Activated CD4-positive, alpha-beta T cell treated with anti-CD3 and anti-CD28 coated beads, Interleukin-2, amount 10 ng/mL, durations not matched to agents 7 days and 5 days (primary cell): ENCODE measurements around the gene SUGCT. TPM values are rescaled to one million over a fixed set of nuclear protein-coding genes. Genes with fewer than 3 reads are reported as not detected.

Experiments
- CTCF ChIA-PET: fragments of 350-600 bp; sonication (Branson Sonifier 250); formaldehyde crosslinking; loops from one replicate; lab custom pipeline; 2021; ENCODE audit warnings: antibody characterized with exemption; lab: Charles Lee
- POLR2A ChIA-PET: fragments of 350-600 bp; sonication (Branson Sonifier 250); formaldehyde crosslinking; loops from one replicate; lab custom pipeline; 2021; ENCODE audit warnings: antibody characterized with exemption; lab: Charles Lee
- DNase-seq: peaks from one replicate; pipeline ENCODE4 v3.0.0-alpha.2; 2020
- H3K27ac Mint-ChIP-seq: one replicate; pipeline ENCODE4 v1.8.0; 2021; ENCODE audit warnings: mild to moderate bottlenecking, moderate library complexity, mixed read lengths
- H3K27me3 Mint-ChIP-seq: one replicate; pipeline ENCODE4 v1.8.0; 2021; ENCODE audit warnings: mixed read lengths
- H3K36me3 Mint-ChIP-seq: one replicate; pipeline ENCODE4 v1.8.0; 2021; ENCODE audit warnings: low read depth, mixed read lengths
- H3K4me1 Mint-ChIP-seq: one replicate; pipeline ENCODE4 v1.8.0; 2021; ENCODE audit warnings: mixed read lengths
- H3K4me3 Mint-ChIP-seq: one replicate; pipeline ENCODE4 v1.8.0; 2021; ENCODE audit warnings: mild to moderate bottlenecking, moderate library complexity, mixed read lengths
- H3K9me3 Mint-ChIP-seq: one replicate; pipeline ENCODE4 v1.8.0; 2021; ENCODE audit warnings: mixed read lengths
- total RNA-seq, 2 experiments: library from RNA; stranded (reverse); gene quantifications; one replicate each; pipeline ENCODE4 v1.2.3, GENCODE V29; 2021

The SUGCT gene
- total RNA-seq, 2 experiments from 2014 or later = not detected

DNA sequence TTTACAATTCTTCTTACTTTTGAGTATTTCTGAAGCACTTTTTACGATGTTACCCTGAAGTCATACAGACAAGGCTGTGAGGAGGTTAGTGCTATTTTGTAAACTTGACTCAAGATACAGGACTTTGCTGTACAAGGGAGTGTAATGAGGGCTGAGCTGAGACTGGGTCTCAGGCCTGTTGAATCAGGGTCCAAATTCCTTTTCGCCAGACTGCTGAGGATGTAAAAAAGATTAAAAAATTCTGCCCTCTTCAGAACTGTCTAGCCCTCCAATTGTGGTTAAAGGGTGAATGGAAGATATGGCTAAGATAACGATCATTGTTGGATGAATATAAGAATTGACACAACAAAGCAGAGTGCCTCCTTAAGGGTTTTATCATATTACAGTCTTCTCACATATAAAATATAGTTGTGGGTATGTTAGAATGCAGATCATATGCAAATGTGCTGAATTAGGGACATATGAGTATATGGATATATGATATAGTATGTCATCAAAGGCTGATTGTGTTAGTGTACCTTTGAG, 165.4 kb downstream of the SUGCT start:
- no peak overlapping the region for H3K4me3 Mint-ChIP-seq
- no peaks in the 10 kb centered on the region for H3K27me3 Mint-ChIP-seq
- H3K27ac Mint-ChIP-seq = no peak overlapping the region
- no peak for DNase-seq
- H3K4me1 Mint-ChIP-seq = peaks cover 6% of the 10 kb centered on the region
- ChIA-PET CTCF (no interaction called here), POLR2A (no interaction called here)
- no peaks in the 10 kb centered on the region for H3K36me3 Mint-ChIP-seq
- H3K9me3 Mint-ChIP-seq = no peaks in the 10 kb centered on the region

DNA sequence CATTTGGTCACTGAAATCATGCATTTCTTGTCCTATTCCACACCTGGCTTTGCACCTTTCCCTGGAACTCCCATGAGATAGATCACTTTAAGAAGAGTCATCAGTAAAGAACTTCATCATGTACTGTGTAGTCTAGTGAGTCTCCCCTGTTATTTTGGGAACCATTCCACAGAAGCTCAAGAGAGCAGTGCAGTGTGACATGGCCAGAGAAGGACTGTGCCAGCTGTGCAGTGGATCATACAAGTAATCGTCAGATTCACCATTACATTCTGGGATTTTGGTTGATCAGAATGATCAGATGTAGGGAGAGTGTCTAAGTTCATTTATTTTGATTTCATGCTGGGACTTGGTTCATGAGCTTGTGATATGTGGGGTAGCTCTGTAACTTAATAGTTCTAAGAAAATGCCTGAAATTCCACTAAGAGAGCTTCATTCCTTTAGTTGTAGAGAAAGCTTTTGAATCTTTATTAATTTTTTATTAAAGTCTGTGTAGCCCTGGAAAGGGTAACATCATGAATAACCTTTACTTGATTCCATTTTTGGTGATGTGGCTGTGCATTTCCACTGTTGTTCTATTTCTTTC, 166.8 kb downstream of the SUGCT start:
- H3K9me3 Mint-ChIP-seq = no peaks in the 10 kb centered on the region

DNA sequence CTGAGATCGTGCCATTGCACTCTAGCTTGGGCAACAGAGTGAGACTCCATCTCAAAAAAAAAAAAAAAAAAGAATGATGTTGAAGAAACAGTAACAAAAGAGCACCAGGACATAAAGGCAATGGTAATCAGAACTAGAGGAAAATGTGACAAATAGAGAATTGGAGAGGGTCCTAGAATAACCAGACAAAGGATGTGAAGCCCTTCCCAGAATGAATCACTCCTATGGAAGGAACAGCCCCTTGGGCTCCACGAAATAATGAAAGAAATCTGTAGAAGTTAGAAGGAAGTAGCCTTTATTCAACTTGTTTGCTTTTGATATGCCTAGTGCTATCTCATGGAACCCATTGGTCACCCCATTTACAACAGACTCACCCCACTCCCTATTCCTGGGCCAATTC, 169.2 kb downstream of the SUGCT start:
- Mint-ChIP-seq H3K36me3 (no peaks in the 10 kb centered on the region), H3K27me3 (no peaks in the 10 kb centered on the region), H3K4me1 (peaks cover 4% of the 10 kb centered on the region), H3K27ac (no peak overlapping the region), H3K9me3 (no peaks in the 10 kb centered on the region), H3K4me3 (no peak overlapping the region)
- POLR2A ChIA-PET = no interaction called here
- DNase-seq = no peak
- CTCF ChIA-PET = no interaction called here

More for the DNA sequence above, 166.8 kb downstream of the SUGCT start:
- Mint-ChIP-seq H3K27me3 (no peaks in the 10 kb centered on the region), H3K27ac (no peak overlapping the region), H3K36me3 (no peaks in the 10 kb centered on the region), H3K4me1 (peaks cover 6% of the 10 kb centered on the region), H3K4me3 (no peak overlapping the region)
- no peak for DNase-seq
- ChIA-PET CTCF (no interaction called here), POLR2A (no interaction called here)

DNA sequence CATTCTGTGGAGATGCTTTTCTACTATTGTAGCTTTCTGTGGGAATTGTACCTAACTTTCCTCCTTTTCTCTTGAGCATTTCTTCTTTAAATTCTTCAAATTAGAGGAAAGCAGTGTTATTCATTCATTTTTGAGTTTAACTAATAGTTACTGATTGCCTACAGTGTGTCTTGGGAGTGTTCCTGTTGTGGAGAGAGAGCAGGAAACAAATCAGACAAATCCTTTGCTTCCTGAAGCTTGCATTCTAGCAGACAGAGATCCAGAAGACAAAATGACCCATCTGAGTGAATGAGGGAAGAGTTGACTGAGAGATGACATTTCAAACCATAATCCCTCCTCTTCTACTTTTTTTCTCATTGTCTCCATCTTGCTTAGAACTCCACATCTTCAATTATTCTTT, 170.4 kb downstream of the SUGCT start:
- POLR2A ChIA-PET = no interaction called here
- Mint-ChIP-seq H3K4me1 (no peaks in the 10 kb centered on the region), H3K9me3 (no peaks in the 10 kb centered on the region)

DNA sequence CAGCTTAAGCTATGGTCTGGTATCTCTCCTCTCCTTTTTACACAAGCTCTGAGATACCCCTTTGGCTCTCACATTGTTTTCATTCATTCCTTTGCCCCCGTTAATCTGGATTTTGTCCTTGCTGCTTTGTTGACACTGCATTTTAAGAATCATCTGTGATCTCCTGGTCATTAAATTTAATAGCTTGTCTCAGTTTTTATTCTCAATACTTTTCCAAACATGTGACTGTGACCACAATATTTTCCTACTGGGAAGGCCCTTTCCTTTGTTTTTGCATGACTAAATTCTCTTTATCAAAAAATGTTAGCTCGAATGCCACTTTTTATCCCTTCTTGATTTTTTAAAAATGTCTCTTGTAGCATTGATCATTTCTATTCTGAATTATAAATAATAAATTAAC, 171.2 kb downstream of the SUGCT start:
- Mint-ChIP-seq H3K27ac (no peak overlapping the region), H3K27me3 (no peaks in the 10 kb centered on the region), H3K4me1 (peaks cover 2% of the 10 kb centered on the region), H3K36me3 (no peaks in the 10 kb centered on the region), H3K4me3 (no peak overlapping the region), H3K9me3 (no peaks in the 10 kb centered on the region)
- DNase-seq = no peak
- POLR2A ChIA-PET = no interaction called here
- CTCF ChIA-PET = no interaction called here

More for the DNA sequence above, 170.4 kb downstream of the SUGCT start:
- Mint-ChIP-seq H3K27ac (no peak overlapping the region), H3K36me3 (no peaks in the 10 kb centered on the region), H3K4me3 (no peak overlapping the region), H3K27me3 (no peaks in the 10 kb centered on the region)
- CTCF ChIA-PET = no interaction called here
- no peak for DNase-seq

DNA sequence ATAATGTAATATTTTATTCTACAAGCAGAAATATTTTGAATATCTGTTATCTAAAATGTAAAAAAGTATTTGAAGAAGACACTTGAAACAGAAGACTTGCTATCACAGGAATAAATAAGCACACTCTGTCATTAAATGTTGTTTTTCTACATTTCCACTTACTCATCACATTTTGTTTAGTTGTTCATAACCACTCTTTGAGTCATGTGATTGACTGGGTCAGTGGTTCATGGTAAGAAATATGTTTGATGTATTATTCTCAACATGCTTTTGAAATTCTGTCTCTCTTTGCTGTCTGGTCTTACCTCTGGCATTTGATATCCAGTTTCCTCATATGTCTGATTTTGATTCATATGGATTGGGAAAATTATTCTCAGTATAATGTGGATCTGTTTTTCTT, 171.8 kb downstream of the SUGCT start:
- Mint-ChIP-seq H3K36me3 (no peaks in the 10 kb centered on the region), H3K27ac (no peak overlapping the region), H3K9me3 (no peaks in the 10 kb centered on the region), H3K4me1 (peaks cover 8% of the 10 kb centered on the region), H3K27me3 (no peaks in the 10 kb centered on the region), H3K4me3 (no peak overlapping the region)
- no peak for DNase-seq
- ChIA-PET CTCF (no interaction called here), POLR2A (no interaction called here)

DNA sequence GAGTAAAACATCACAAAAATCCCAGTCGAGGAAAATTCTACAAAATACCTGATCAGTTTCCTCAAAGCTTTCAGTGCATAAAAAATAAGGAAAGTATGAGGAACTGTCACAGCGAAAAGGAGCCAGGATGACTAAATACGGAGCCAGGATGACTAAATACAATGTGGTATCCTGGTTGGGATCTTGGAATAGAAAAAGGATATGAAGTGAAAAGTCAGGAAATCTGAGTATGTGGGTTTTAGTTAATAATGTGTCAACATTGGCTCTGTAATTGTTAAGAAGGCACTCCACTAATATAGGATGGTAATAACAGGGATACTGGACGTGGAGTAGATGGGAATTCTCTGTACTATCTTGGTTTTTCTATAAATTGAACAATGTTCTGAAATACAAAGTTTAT, 175.5 kb downstream of the SUGCT start:
- H3K27ac Mint-ChIP-seq = no peak overlapping the region
- CTCF ChIA-PET = no interaction called here

DNA sequence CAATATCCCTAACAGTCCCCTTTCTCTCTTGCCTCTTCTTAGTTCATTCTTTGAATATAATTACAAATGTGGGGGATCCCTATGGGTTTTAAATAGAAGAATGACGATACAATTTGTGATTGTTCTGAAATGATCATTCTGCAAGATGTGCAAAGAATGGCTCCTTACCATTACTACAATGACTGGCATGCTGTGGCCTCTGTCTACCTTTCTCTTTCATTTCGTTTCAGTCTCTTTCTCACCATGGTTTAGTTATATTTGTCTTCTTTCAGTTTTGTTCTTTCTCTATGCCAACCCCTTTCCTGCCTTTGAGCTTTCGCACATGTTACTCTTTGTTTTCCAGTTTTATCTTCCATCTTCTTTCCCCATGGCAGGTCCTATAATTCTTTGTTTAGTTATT, 176.5 kb downstream of the SUGCT start:
- ChIA-PET POLR2A (no interaction called here), CTCF (no interaction called here)
- Mint-ChIP-seq H3K9me3 (peaks cover 4% of the 10 kb centered on the region), H3K36me3 (no peaks in the 10 kb centered on the region), H3K4me1 (peaks cover 8% of the 10 kb centered on the region), H3K27ac (no peak overlapping the region), H3K27me3 (no peaks in the 10 kb centered on the region), H3K4me3 (no peak overlapping the region)
- DNase-seq = no peak

More for the DNA sequence above, 175.5 kb downstream of the SUGCT start:
- Mint-ChIP-seq H3K36me3 (no peaks in the 10 kb centered on the region), H3K27me3 (no peaks in the 10 kb centered on the region), H3K4me3 (no peak overlapping the region), H3K9me3 (peaks cover 4% of the 10 kb centered on the region), H3K4me1 (peaks cover 8% of the 10 kb centered on the region)
- DNase-seq = no peak
- POLR2A ChIA-PET = no interaction called here

DNA sequence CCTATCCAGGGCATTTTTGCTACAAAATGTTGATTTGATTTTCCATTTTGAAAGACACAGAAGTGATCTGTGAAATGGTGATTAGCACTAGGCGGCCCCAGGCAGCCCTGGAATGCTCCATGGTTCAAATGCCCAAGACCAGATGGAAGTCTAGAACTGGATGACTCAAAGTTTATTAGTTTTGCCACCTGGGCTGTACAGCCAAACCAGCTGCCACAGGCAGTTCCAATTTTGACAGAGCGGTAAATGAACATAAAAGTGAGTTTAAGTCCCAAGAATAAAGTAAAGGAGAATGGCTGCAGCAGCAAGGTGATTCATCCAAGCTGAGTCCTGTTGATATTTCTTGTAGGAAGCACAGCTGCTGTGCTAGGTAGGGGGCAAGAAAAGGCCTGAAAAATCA, 180.5 kb downstream of the SUGCT start:
- Mint-ChIP-seq H3K4me3 (no peak overlapping the region), H3K9me3 (peaks cover 4% of the 10 kb centered on the region), H3K36me3 (no peaks in the 10 kb centered on the region), H3K4me1 (peaks cover 8% of the 10 kb centered on the region), H3K27ac (no peak overlapping the region), H3K27me3 (peaks cover 2% of the 10 kb centered on the region)
- POLR2A ChIA-PET = no interaction called here
- no peak for DNase-seq
- CTCF ChIA-PET = no interaction called here

DNA sequence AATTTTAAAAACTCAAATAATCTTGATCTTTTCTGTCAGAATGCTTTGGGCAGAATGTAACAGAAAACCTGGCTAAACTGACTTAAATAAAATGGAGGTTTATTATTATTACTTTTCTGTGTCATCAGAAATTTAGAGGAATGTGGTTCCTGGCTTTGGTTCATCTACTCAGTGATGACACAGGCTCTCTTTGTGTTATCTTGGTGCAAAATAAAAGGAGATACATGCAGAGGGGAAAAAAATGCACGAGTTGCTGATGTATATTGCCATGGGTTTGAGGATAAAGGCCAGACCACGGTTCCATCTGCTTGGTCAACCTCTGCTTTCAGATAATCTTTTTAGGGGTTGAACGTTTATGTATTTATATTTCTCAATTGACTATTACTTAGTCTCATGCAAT, 181.4 kb downstream of the SUGCT start:
- Mint-ChIP-seq H3K9me3 (peaks cover 4% of the 10 kb centered on the region), H3K36me3 (no peaks in the 10 kb centered on the region), H3K27me3 (peaks cover 2% of the 10 kb centered on the region), H3K4me1 (peaks cover 4% of the 10 kb centered on the region), H3K27ac (no peak overlapping the region), H3K4me3 (no peak overlapping the region)
- ChIA-PET POLR2A (no interaction called here), CTCF (no interaction called here)
- no peak for DNase-seq

DNA sequence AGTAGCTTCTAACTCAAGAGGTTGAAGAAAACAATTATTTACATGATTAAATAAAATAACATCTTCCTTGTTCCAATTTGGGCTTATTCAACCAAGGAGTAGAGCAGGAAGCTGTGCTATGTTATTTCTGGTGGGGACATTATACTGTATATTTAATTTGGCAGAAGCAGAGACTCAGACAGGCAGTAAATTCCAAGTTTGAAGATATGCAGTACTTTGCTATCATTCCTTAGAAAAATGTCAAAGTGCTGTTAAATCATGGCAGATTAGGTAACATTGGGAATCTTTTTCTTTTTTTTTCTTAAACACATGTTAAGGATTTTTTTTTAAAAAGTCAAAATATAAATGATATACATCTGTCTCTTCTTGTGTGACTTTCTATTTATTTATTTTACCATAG, 190.1 kb downstream of the SUGCT start:
- H3K4me1 Mint-ChIP-seq = no peaks in the 10 kb centered on the region
- no peak overlapping the region for H3K4me3 Mint-ChIP-seq
- POLR2A ChIA-PET = no interaction called here
- DNase-seq = no peak
- no peak overlapping the region for H3K27ac Mint-ChIP-seq
- H3K36me3 Mint-ChIP-seq = no peaks in the 10 kb centered on the region
- H3K27me3 Mint-ChIP-seq = peaks cover 2% of the 10 kb centered on the region
- CTCF ChIA-PET = no interaction called here
- H3K9me3 Mint-ChIP-seq = no peaks in the 10 kb centered on the region

DNA sequence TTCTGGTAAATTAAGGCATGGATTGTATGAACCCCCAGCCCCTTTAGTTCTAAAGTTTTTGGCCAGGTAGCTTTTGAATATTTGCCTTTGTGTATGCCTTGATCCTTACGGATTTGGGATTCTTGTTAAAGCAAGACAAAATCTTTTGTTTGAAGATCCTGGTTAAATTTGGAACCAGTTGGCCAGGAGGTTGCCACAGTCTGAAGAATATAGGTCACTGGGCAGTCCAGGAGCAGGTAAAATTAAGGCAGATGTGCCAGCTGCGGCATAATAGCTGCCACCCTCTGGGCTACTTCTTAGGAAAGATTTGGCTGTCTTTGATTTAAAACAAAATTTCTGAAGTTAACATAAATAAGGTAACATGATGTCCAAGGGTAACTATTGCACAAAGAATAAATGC, 192.3 kb downstream of the SUGCT start:
- no peak for DNase-seq
- CTCF ChIA-PET = no interaction called here

DNA sequence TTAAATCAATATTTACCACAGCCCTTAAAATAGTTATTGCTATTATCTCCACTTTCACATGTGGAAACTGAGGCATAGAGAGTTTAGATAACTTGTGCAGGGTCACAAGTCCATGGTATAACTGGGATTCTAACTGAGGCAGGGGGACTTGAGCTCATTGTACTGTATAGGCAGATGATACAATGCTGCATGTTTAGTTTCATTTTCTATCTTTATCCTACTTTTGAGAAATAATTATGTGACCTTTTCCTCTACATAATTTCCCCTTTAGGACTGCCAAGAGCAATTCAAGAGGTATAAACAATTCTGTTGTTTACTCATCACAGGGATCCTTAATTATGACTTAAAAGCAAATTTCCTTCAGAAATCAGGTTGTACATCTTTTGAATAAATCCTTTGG, 193.1 kb downstream of the SUGCT start:
- H3K36me3 Mint-ChIP-seq = no peaks in the 10 kb centered on the region
- H3K27ac Mint-ChIP-seq = no peak overlapping the region
- ChIA-PET CTCF (no interaction called here), POLR2A (no interaction called here)
- peaks cover 2% of the 10 kb centered on the region for H3K27me3 Mint-ChIP-seq
- no peak for DNase-seq
- H3K9me3 Mint-ChIP-seq = no peaks in the 10 kb centered on the region
- H3K4me1 Mint-ChIP-seq = no peaks in the 10 kb centered on the region
- no peak overlapping the region for H3K4me3 Mint-ChIP-seq

More for the DNA sequence above, 192.3 kb downstream of the SUGCT start:
- POLR2A ChIA-PET = no interaction called here
- no peak overlapping the region for H3K27ac Mint-ChIP-seq
- no peaks in the 10 kb centered on the region for H3K36me3 Mint-ChIP-seq
- no peaks in the 10 kb centered on the region for H3K4me1 Mint-ChIP-seq
- peaks cover 2% of the 10 kb centered on the region for H3K27me3 Mint-ChIP-seq
- H3K9me3 Mint-ChIP-seq = no peaks in the 10 kb centered on the region
- no peak overlapping the region for H3K4me3 Mint-ChIP-seq

DNA sequence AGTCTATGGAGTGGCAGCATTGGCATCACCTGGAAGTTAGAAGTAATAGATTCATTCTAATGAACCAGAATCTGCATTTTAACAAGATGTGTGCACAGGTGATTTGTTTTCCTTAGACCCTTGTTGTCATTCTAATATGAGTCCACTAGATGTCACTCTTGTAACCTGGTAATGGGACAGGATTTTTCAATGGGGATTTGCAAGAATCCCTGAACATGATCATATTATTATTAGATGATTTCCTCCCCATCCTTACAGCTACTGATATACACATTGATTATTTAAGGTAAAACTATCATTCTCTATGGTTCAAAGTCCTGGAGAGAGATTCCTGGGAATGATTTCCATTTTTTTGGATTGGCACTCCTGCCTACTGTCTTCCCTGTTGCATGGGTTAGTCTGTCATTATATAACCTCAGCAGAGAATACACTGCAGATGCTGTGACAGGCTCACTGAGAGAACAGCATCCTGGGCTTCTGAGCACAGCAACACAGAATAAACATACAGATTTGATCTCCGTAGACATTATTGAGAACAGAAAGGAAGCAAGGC, 194.9 kb downstream of the SUGCT start:
- Mint-ChIP-seq H3K9me3 (no peaks in the 10 kb centered on the region), H3K4me1 (no peaks in the 10 kb centered on the region), H3K36me3 (no peaks in the 10 kb centered on the region), H3K27ac (no peak overlapping the region), H3K4me3 (no peak overlapping the region), H3K27me3 (no peaks in the 10 kb centered on the region)
- no peak for DNase-seq
- ChIA-PET POLR2A (no interaction called here), CTCF (interaction anchor here (0.6 kb wide), 1 partner anchor 1399 kb away, joined by 3 read pairs; no protein-coding TSS in a partner anchor)
